HCT116 (cell line): ENCODE data around the gene ROGDI. TPM values are rescaled to one million over a fixed set of nuclear protein-coding genes. Genes with fewer than 3 reads are reported as not detected.

ENCODE experiments used
- ATAC-seq: fragments of 200-7000 bp; cut with Tn5 transposase; 2 replicates; pipeline ENCODE4 v1.9.1; 2020; ENCODE audit warnings: mild to moderate bottlenecking, moderate library complexity
- BruUV-seq: library from RNA; stranded (reverse); fragments of 400-500 nt; replicated peaks from 2 replicates; lab custom pipeline; 2021; lab: Mats Ljungman, UMichigan
- CTCF ChIA-PET: fragments of 300-600 bp; sonication (Branson Sonifier 250); formaldehyde crosslinking; loops from one replicate; lab custom pipeline; 2021; ENCODE audit warnings: antibody characterized with exemption; lab: Charles Lee
- POLR2A ChIA-PET: fragments of 300-600, 350-600 bp; sonication (Branson Sonifier 250); formaldehyde crosslinking; loops from one replicate; lab custom pipeline; 2021; ENCODE audit warnings: antibody characterized with exemption; lab: Charles Lee
- RAD21 ChIA-PET, 2 experiments: fragments of 300-600 bp; sonication (Branson Sonifier 250); formaldehyde crosslinking; loops; one replicate each; lab custom pipeline; 2023; ENCODE audit warnings: low total read pairs in 2 of 2; ENCODE audit not compliant: uncharacterized antibody in 2 of 2, unreplicated experiment in 2 of 2, low non-redundant PET in 1 of 2; lab: Charles Lee
- DNase-seq: peaks from one replicate; pipeline ENCODE4 v3.0.0-alpha.2; 2010; ENCODE audit warnings: low read depth, low spot score
- H2AFZ ChIP-seq: fragments of 200-600 bp; shearing (Covaris generic), sonication (generic); 2 replicates; pipeline ENCODE4 v1.6.1; 2017; ENCODE audit warnings: low read depth, mixed run types, mixed read lengths, antibody characterized with exemption, low read length; ENCODE audit not compliant: poor library complexity, severe bottlenecking
- H3K27ac ChIP-seq: 2 replicates; pipeline ENCODE4 v1.5.1; 2012; ENCODE audit warnings: low read depth, low read length
- H3K27me3 ChIP-seq: fragments of 200-600 bp; sonication (generic); 2 replicates; pipeline ENCODE4 v1.6.1; 2016; ENCODE audit warnings: mixed run types, low read length, mixed read lengths; ENCODE audit not compliant: insufficient read depth
- H3K36me3 ChIP-seq, 2 experiments: fragments of 200-500 bp in 1 of 2; fragments of 200-600 bp in 1 of 2; sonication (Bioruptor generic) in 1 of 2; sonication (generic) in 1 of 2; 2 replicates each; pipeline versions ENCODE4 v1.5.1 to v1.6.1; 2014 to 2016; ENCODE audit warnings: low read length in 2 of 2, inconsistent platforms in 1 of 2, mixed read lengths in 1 of 2, mixed run types in 1 of 2; ENCODE audit not compliant: insufficient read depth in 2 of 2, control insufficient read depth in 1 of 2
- H3K4me1 ChIP-seq, 2 experiments: fragments of 200-600 bp in 1 of 2; sonication (generic) in 1 of 2; 2 replicates each; pipeline versions ENCODE4 v1.5.1 to v1.6.1; 2012 to 2017; ENCODE audit warnings: low read length in 2 of 2, inconsistent platforms in 1 of 2, mild to moderate bottlenecking in 1 of 2, mixed read lengths in 1 of 2, mixed run types in 1 of 2, moderate library complexity in 1 of 2; ENCODE audit not compliant: insufficient read depth in 2 of 2, control insufficient read depth in 1 of 2
- H3K4me2 ChIP-seq: fragments of 200-600 bp; sonication (generic); 2 replicates; pipeline ENCODE4 v1.6.1; 2017; ENCODE audit warnings: mixed run types, low read length, mixed read lengths
- H3K4me3 ChIP-seq, 2 experiments: fragments of 200-600 bp in 1 of 2; sonication (generic) in 1 of 2; replicated peaks in 1 of 2; 2 replicates each; pipeline ENCODE4 v1.5.1; 2011 to 2016; ENCODE audit warnings: low read length in 2 of 2, control low read depth in 1 of 2, low read depth in 1 of 2, mild to moderate bottlenecking in 1 of 2, mixed read lengths in 1 of 2, mixed run types in 1 of 2
- H3K79me2 ChIP-seq: fragments of 200-600 bp; sonication (generic); 2 replicates; pipeline ENCODE4 v1.6.1; 2017; ENCODE audit warnings: mild to moderate bottlenecking, mixed run types, low read length, moderate library complexity, mixed read lengths; ENCODE audit not compliant: insufficient read depth
- H3K9ac ChIP-seq: fragments of 200-600 bp; sonication (generic); 2 replicates; pipeline ENCODE4 v1.6.1; 2016; ENCODE audit warnings: low read length, mixed read lengths
- H3K9me2 ChIP-seq: fragments of 200-600 bp; sonication (generic), shearing (Covaris generic); 2 replicates; pipeline ENCODE4 v1.6.1; 2017; ENCODE audit warnings: mixed run types, mild to moderate bottlenecking, moderate library complexity; ENCODE audit not compliant: insufficient read depth
- H3K9me3 ChIP-seq, 2 experiments: fragments of 200-500 bp in 1 of 2; fragments of 200-600 bp in 1 of 2; sonication (Bioruptor generic) in 1 of 2; sonication (generic) in 1 of 2; 2 replicates each; pipeline ENCODE4 v1.6.1; 2014 to 2017; ENCODE audit warnings: low read length in 2 of 2, mixed read lengths in 2 of 2, inconsistent platforms in 1 of 2, low read depth in 1 of 2, mild to moderate bottlenecking in 1 of 2, mixed run types in 1 of 2, moderate library complexity in 1 of 2; ENCODE audit not compliant: control insufficient read depth in 1 of 2, insufficient read depth in 1 of 2
- H4K20me1 ChIP-seq: fragments of 200-600 bp; sonication (generic), shearing (Covaris generic); 2 replicates; pipeline ENCODE4 v1.6.1; 2017; ENCODE audit warnings: mixed run types, mild to moderate bottlenecking, moderate library complexity; ENCODE audit not compliant: insufficient read depth
- CEBPB ChIP-seq: IDR thresholded peaks from 2 replicates; pipeline ENCODE4 v1.6.1; 2012; ENCODE audit warnings: low read depth
- EGR1 ChIP-seq: IDR thresholded peaks from 2 replicates; pipeline ENCODE4 v1.6.1; 2012; ENCODE audit warnings: low read depth
- FOSL1 ChIP-seq: IDR thresholded peaks from 2 replicates; pipeline ENCODE4 v1.6.1; 2012; ENCODE audit warnings: low read depth
- JUND ChIP-seq: IDR thresholded peaks from 2 replicates; pipeline ENCODE4 v1.6.1; 2012
- SRF ChIP-seq: IDR thresholded peaks from 2 replicates; pipeline ENCODE4 v1.6.1; 2012; ENCODE audit warnings: low read depth
- YY1 ChIP-seq: IDR thresholded peaks from 2 replicates; pipeline ENCODE4 v1.6.1; 2011; ENCODE audit warnings: low read length, low read depth, moderate library complexity, mild to moderate bottlenecking; ENCODE audit not compliant: insufficient replicate concordance; ENCODE audit errors: extremely low read depth
- intact Hi-C: fragments of 100-400 bp; cut with micrococcal nuclease; formaldehyde crosslinking; loops from 2 replicates; pipeline ENCODE4 v1.10.0; 2022
- total RNA-seq: library from RNA; stranded (reverse); gene quantifications from one replicate; pipeline ENCODE4 v1.2.1, GENCODE V29; 2021; ENCODE audit not compliant: unreplicated experiment
- TF ChIP-seq, protein P1 (sequence below): IDR thresholded peaks from 2 replicates; pipeline ENCODE4 v1.6.1; 2012
- TF ChIP-seq, protein P2 (sequence below): IDR thresholded peaks from 2 replicates; pipeline ENCODE4 v1.6.1; 2012; ENCODE audit warnings: low read depth
- TF ChIP-seq, protein P3 (sequence below): IDR thresholded peaks from 2 replicates; pipeline ENCODE4 v1.6.1; 2012
- TF ChIP-seq, protein P4 (sequence below): IDR thresholded peaks from 2 replicates; pipeline ENCODE4 v1.6.1; 2011; ENCODE audit warnings: mild to moderate bottlenecking, low read length, moderate library complexity; ENCODE audit not compliant: insufficient replicate concordance; ENCODE audit errors: extremely low read depth

ROGDI gene
- total RNA-seq, 1 experiment from 2014 or later: 20.1 TPM

DNA sequence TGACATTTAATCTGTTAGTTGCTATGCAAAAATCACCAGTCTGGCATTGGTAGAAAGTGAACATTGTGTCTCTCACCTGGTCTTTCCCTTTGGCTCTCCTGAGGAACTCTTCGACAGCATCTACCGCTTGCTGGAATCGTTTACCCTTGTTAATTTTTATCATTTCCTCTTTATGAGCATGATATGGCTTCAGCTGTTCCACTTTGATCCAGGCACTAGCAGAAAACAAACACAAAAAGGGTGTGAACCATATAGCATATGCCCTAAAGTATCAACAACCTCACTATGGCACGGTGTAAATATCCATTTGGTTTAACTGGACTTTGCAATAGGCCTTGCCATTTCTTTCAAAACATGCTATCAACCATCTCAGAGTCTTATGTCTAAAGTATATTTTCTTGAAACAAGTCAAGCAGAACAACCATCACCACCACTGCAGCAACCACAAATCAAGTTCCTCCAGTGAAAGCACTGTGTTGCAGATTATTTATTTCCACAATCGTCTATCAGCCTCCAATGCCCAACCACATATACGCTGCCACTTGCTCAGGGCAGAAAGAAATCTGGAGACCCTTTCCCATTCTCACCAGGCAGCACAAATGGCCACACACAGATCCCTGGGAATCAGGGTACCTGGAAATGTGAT, 30.4 kb upstream of the ROGDI start:
- RAD21 ChIA-PET: no interaction called here
- Histone ChIP-seq H3K9me3 (no peaks in the 10 kb centered on the region), H4K20me1 (no peaks in the 10 kb centered on the region), H3K27ac (no peak overlapping the region), H3K79me2 (peaks cover 22% of the 10 kb centered on the region), H3K4me2 (no peak overlapping the region), H3K27me3 (no peaks in the 10 kb centered on the region), H2AFZ (no peak overlapping the region), H3K4me3 (no peak overlapping the region), H3K9me2 (no peaks in the 10 kb centered on the region), H3K9ac (no peak overlapping the region), H3K4me1 (no peaks in the 10 kb centered on the region), H3K36me3 (peaks cover 53 to 57% of the 10 kb centered on the region in 2 experiments)
- intact Hi-C loops: no loop called here
- DNase-seq (no peak), ATAC-seq (no peak)
- POLR2A ChIA-PET: no interaction called here
- no peak for TF ChIP-seq JUND
- TF ChIP-seq, protein P1, sequence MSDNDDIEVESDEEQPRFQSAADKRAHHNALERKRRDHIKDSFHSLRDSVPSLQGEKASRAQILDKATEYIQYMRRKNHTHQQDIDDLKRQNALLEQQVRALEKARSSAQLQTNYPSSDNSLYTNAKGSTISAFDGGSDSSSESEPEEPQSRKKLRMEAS: no peak
- TF ChIP-seq, protein P2, sequence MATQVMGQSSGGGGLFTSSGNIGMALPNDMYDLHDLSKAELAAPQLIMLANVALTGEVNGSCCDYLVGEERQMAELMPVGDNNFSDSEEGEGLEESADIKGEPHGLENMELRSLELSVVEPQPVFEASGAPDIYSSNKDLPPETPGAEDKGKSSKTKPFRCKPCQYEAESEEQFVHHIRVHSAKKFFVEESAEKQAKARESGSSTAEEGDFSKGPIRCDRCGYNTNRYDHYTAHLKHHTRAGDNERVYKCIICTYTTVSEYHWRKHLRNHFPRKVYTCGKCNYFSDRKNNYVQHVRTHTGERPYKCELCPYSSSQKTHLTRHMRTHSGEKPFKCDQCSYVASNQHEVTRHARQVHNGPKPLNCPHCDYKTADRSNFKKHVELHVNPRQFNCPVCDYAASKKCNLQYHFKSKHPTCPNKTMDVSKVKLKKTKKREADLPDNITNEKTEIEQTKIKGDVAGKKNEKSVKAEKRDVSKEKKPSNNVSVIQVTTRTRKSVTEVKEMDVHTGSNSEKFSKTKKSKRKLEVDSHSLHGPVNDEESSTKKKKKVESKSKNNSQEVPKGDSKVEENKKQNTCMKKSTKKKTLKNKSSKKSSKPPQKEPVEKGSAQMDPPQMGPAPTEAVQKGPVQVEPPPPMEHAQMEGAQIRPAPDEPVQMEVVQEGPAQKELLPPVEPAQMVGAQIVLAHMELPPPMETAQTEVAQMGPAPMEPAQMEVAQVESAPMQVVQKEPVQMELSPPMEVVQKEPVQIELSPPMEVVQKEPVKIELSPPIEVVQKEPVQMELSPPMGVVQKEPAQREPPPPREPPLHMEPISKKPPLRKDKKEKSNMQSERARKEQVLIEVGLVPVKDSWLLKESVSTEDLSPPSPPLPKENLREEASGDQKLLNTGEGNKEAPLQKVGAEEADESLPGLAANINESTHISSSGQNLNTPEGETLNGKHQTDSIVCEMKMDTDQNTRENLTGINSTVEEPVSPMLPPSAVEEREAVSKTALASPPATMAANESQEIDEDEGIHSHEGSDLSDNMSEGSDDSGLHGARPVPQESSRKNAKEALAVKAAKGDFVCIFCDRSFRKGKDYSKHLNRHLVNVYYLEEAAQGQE: no peak
- no peak for TF ChIP-seq FOSL1
- TF ChIP-seq, protein P3, sequence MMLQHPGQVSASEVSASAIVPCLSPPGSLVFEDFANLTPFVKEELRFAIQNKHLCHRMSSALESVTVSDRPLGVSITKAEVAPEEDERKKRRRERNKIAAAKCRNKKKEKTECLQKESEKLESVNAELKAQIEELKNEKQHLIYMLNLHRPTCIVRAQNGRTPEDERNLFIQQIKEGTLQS: no peak
- no peak for TF ChIP-seq YY1
- TF ChIP-seq CEBPB: no peak
- no peak for TF ChIP-seq SRF
- TF ChIP-seq, protein P4, sequence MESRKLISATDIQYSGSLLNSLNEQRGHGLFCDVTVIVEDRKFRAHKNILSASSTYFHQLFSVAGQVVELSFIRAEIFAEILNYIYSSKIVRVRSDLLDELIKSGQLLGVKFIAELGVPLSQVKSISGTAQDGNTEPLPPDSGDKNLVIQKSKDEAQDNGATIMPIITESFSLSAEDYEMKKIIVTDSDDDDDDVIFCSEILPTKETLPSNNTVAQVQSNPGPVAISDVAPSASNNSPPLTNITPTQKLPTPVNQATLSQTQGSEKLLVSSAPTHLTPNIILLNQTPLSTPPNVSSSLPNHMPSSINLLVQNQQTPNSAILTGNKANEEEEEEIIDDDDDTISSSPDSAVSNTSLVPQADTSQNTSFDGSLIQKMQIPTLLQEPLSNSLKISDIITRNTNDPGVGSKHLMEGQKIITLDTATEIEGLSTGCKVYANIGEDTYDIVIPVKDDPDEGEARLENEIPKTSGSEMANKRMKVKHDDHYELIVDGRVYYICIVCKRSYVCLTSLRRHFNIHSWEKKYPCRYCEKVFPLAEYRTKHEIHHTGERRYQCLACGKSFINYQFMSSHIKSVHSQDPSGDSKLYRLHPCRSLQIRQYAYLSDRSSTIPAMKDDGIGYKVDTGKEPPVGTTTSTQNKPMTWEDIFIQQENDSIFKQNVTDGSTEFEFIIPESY: no peak
- no peak for TF ChIP-seq EGR1
- CTCF ChIA-PET: no interaction called here
- BruUV-seq: no TSS peak
